ENCODE data around the gene PDZRN3.

The PDZRN3 gene

DNA sequence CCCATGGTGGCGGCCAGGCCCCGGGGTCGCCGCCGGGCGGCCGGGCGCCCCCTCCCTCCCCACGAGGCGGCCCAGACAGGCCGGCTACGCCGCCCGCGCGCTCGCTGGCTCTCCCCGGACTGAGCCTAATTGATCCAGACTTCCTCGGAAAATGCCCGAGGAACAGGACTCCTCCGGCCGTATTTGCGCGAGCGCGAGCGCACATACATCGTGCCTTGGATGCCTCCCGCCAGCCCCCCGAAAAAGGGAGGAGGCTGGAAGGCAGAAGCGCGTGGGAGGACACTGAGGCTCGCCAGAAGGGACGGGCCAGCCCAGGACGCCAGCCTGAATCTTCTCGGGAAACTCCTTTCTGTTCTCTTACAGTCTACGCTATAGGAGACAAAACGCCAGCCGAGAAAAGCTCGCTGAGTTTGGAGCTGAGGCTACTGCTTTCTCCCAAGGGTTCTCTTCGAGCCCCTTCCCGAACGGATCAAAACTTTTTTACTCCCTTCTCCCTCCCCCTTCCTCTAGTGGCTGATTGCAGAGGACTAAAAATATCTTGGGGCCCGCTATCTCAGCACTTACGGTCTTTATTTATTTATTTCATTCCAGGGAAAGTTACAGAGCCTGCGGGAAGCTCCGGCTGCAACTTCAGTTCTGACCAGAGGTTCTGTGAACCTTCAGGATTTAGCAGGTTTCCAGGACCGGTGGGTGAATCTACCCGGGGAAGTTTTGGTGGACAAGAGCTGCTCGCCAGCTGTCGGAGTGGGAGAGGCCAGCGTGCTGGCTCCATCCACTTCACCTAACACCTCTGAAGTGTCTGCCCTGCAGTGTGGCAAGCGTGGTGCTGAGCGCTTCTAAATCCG, at the start of gene PDZRN3:
PDZRN3 (minus strand) TSS at position 121 of the 845 bp plus-strand sequence.
- no peak for DNase-seq (ENCODE audit: low read depth)

GRCh38 chr3:73674280-73674679, 49.5 kb upstream of the PDZRN3 start:
- DNase-seq (ENCODE audit: low read depth), result no peak

GRCh38 chr3:73669260-73669659, 44.5 kb upstream of the PDZRN3 start:
- DNase-seq (ENCODE audit: low read depth), result no peak

DNA sequence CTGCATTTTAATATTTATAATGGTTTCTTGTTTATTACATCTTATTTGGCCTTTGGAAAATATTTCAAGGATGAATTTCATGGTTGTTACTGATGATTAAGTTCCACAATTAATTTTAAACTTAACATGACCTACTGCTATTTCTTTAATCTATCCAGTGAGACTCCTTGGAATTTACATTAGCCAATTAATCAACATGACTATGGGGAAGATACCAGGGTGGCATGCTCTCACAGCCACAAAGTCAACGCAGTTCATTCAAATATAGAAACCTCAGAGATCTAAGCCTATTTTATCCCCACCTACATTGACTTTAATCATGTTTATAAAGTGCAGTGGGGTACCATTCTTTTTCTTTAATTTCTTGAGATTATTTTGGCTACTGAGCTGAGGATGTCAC, 43.6 kb upstream of the PDZRN3 start:
- DNase-seq (ENCODE audit: low read depth), result no peak

- no peak for DNase-seq (ENCODE audit: low read depth)
Measured at GRCh38 chr3:73667889-73668288, 43.1 kb upstream of the PDZRN3 start.

- no peak for DNase-seq (ENCODE audit: low read depth)
Measured at GRCh38 chr3:73665286-73665685, 40.5 kb upstream of the PDZRN3 start.

DNA sequence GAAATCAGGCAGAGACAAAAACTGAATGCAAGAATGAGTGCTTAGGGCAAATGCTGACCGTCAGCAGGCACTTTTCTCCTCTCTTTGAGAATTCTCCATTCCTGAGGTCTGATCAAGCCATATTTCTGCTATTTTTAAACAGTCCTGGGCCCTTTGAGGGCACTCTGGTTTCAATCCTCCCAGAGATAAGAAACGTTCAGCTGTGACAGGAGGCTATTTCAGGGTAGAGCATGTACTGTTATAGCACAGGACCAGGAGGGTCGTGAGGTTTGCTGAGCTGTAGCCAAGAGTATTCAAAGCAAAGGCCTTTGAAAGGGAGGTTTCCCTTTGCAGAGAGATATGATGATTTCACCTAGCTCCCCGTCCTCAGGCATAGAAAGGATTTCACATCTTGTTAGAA, 39.6 kb upstream of the PDZRN3 start:
- DNase-seq (ENCODE audit: low read depth), result no peak

DNA sequence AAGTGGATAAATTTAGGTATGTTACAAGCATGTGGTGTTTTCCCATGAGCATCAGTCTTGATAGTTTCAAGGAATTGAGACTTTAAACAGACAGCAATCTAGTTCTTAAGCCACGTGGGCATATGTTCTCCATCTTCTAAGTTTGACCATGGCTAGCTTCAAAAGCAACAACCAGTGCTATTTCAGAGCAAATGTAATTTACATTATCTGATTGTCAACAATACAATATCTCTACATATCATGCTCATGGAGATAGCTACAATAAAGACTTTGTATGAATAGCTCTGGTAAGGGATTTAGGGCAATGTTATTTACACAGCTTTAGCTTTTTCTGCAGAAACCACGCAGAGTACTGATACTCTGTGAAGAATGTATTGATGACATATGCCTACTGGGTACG, 38.8 kb upstream of the PDZRN3 start:
- DNase-seq (ENCODE audit: low read depth), result no peak

GRCh38 chr3:73661265-73661664, 36.5 kb upstream of the PDZRN3 start:
- no peak for DNase-seq (ENCODE audit: low read depth)

- DNase-seq (ENCODE audit: low read depth), result no peak
Measured at GRCh38 chr3:73658227-73658626, 33.5 kb upstream of the PDZRN3 start.

GRCh38 chr3:73657186-73657585, 32.4 kb upstream of the PDZRN3 start:
- DNase-seq (ENCODE audit: low read depth), result no peak

GRCh38 chr3:73656241-73656890, 31.6 kb upstream of the PDZRN3 start:
- no peak for DNase-seq (ENCODE audit: low read depth)

- no peak for DNase-seq (ENCODE audit: low read depth)
Measured at GRCh38 chr3:73655197-73655596, 30.5 kb upstream of the PDZRN3 start.

DNA sequence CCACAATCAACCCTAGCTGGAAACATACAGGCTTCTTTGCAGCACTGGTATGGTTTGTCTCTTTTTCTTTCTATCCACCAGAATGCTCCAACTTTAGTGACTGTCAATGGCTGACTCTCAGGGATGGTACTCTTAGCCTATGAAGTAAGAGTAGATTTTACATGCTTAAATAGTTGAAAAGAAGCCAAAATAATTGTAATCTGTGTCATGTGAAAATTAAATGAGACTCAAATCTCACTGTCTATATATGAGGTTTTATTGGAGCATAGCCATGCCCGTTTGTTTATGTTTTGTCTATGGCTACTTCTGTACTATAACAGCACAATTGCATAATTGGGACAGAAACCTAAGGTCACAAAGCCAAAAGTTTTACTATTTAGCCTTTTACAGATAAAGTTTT, 29.1 kb upstream of the PDZRN3 start:
- no peak for DNase-seq (ENCODE audit: low read depth)

DNA sequence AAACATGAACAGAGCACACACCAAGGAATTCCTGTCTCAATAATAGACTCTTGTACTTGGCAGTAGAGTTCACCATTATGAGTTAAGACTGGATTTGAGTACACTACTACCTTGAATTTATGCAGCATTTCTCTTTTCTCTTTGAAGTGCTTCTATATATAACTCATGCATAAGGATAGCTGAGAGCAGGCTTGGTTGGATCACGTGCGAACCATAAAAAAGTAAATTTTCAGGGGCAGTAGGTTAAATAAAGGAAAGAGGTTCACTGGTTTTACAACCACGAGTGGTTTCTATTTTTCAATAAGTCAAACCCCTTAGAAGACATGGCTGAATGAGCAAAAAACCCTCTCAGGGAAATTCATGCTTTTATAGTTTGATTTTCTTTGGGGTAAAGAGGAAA, 28.6 kb upstream of the PDZRN3 start:
- no peak for DNase-seq (ENCODE audit: low read depth)

- DNase-seq (ENCODE audit: low read depth), result no peak
Measured at GRCh38 chr3:73652896-73653295, 28.2 kb upstream of the PDZRN3 start.

- DNase-seq (ENCODE audit: low read depth), result no peak
Measured at GRCh38 chr3:73637042-73637441, 12.3 kb upstream of the PDZRN3 start.

GRCh38 chr3:73635254-73635653, 10.5 kb upstream of the PDZRN3 start:
- no peak for DNase-seq (ENCODE audit: low read depth)

- DNase-seq (ENCODE audit: low read depth), result no peak
Measured at GRCh38 chr3:73633916-73634344, 9.2 kb upstream of the PDZRN3 start.

- DNase-seq (ENCODE audit: low read depth), result no peak
Measured at GRCh38 chr3:73633453-73633852, 8.7 kb upstream of the PDZRN3 start.

DNA sequence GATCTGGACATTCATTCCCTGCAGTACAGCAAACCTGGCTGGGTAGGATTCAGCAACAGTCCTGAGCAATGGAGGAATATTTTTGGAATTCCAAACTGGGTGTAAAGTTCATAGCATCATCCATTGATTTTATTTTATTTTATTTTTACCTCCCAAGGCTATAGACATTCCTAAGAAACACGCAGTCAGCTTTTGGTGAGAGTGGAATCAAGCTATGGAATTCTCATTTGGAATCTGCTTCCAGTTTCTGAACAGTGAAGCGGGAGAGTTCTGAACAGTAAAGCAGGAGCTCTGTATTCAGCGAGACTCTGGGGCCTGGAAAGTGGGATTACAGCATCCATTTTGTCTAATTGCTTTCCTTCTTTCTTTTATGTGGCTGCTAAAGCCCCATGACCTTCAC, 1.4 kb upstream of the PDZRN3 start:
- no peak for DNase-seq (ENCODE audit: low read depth)

DNA sequence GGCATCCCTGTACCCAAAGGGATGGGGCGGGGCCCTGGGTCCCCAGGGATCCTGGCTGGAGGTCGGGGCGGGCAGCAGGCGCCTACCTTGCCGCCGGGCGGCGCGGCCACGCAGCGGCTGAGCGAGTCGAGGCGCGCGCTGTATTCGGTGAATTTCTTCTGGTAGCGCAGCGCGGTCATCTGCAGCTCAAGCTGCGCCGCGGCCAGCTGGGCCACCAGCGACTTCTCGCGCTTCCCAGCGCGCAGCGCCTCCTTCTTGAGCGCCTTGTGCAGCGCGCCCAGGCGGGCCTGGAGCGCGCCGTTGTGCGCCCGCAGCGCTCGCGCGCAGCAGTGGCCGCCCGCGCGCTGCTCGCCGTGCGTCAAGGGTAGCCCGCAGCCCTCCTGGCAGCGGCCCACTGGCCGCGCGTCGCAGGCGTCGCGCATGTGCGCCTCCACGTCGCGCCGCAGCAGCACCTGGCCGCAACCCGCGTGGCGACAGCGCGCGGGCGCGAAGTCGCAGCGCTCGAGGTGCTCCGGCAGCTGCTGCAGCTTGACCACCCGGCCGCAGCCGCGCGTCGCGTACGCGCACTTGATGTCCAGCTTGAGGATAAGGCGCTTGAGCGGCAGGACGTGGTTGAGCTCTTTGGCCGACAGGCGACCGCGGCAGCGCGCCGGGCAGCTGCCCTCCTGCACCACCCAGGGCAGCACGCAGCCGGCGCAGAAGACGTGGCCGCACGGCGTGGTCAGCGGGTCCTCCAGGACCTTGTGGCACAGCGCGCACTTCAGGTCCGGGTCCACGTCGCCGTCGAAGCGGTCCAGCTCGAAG, 522 bp downstream of the PDZRN3 start:
- no peak for DNase-seq (ENCODE audit: low read depth)

GRCh38 chr3:73623346-73623745, 1.4 kb downstream of the PDZRN3 start:
- no peak for DNase-seq (ENCODE audit: low read depth)
